Fibroblast of skin of right biceps (primary cell): Measurements from ENCODE around the gene FYCO1.

Experiments
- DNase-seq: peaks from one replicate; pipeline ENCODE4 v3.0.0-alpha.2; 2013

FYCO1 gene

GRCh38 chr3:45880725-45881077 lies 114.9 kb downstream of the FYCO1 start:
- no peak for DNase-seq

DNA sequence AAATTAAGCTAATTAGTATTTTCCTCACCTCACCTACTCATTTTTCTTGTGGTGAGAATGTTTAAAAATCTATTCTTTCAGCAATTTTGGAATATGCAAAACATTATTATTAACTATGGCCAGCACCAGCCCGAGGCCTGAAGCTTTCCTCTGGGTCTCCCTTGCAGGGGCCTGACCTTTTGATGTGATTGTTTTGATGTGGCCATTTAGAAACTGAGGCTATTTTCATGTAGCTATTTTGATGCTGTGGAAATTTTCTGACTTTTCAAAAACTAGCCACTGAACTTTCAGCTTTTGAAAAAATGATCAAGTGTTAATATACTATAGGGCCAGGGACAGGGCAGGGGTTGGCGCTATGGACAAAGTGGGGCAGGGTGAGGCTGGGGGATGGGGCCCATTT lies 117.5 kb downstream of the FYCO1 start:
- DNase-seq = no peak

- no peak for DNase-seq
Measured at GRCh38 chr3:45874677-45875346, 120.8 kb downstream of the FYCO1 start.

DNA sequence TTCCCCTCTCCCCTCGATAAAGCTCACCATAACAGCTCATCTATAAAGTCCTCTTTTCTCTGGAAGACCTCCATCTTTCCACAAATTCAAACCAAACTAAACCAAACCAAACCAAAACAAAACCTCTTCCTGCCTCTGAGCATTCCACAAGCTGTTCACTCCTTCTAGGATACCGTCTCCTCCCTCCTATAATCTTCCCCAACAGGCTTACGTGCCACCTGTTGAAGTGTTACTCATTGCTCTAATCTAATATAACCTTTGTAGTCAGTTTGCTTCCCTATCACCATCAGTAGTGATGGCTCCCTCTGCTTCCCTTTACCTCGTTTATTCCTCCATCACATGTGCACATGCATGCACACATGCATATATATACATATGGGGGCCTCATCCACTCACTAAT lies 122.0 kb downstream of the FYCO1 start:
- DNase-seq = no peak

GRCh38 chr3:45873036-45873435 lies 122.6 kb downstream of the FYCO1 start:
- no peak for DNase-seq

GRCh38 chr3:45872569-45872968 lies 123.1 kb downstream of the FYCO1 start:
- DNase-seq = no peak

DNA sequence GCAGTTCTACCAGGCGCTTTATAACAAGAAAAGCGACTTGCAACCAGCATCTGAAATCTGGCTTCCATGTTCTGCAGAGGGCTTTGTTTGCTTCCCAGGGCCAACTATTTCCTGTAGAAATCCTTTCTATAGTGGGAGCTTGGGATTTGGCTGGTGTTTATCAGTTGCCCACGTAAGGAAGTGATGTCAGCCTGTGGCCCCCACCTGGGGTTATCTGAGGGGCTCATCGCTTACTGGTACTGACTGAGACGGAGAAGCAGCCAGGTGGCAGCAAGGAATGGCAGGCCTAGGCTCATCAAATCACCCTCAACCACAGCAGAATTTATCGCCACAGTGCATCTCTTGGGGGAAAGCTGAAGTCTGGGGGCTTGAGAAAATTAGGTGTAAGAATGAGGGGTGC lies 123.8 kb downstream of the FYCO1 start:
- DNase-seq = no peak

DNA sequence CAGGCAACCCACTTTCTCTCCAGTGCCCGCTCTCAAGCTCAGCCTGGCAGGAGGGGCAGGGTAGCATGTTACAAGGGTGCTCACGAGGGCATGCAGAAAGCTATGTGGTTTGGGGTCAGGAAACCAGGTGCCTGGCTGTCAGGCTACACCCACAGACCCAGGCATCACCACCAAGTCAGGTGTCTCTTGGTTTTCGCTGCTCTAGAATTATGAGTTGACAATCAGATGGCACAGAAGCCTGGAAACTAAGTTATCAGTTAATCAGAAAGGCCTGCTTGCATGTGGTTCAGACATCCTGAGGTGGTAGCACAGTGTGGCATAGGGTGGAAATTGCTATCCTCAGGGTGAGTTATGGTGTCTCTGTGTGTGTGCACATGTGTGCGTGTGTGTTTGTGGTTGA lies 125.5 kb downstream of the FYCO1 start:
- no peak for DNase-seq

DNA sequence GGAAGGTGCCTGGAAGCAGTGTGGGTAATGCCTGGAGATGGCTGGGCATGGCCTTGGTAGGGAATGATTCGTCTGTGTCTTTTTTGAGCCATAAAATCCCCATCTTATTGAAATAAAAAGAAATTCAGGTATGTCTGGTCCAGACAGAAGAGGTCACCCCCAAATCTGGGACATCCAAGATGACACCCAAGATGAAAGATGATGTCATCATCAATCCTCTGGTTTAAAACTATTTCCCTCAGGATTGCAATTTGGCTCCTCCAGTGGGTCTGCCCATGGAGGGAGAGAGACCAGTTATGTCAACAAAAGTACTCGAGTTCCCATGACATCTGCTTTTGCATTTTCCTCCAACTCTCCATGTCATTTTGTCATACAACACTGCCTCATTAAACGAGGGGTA lies 126.0 kb downstream of the FYCO1 start:
- DNase-seq = no peak

DNA sequence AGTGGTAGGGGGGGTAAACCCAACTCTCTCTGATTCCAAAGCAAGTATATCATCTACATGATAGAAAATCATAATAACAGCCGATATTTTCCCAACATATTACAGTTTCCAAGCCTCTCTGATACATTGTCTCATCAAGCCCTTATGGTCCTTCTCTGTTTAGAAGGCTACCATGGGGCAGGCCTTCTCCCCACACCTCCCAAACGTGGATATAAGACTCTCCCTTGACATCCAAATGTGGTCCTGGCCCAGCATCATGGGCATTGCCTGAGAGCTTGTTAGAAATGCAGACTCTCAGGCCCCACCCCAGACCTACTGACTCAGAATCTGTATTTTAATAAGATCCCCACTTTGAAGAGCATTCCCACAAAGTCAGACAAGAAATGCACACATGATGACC lies 127.0 kb downstream of the FYCO1 start:
- no peak for DNase-seq

DNA sequence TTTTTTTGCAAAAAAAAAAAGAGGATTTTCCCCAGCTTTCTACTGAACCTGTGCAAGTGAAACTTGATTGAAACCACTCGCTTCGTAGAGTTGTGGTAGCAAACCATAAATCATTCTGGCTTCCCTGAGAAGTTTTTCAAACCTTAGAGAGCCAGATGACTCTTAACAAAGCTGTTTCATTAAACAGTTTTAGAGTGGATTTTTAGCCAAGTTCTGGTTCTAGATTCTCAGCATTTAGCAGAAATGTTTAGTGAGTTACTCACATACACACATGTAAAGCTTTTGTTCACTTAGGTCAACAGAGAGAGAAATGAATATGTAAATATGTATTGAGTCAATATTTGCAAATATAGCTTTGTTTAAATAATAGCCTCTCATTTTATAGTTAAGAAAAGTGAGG lies 127.4 kb downstream of the FYCO1 start:
- no peak for DNase-seq
